ENCODE results near the gene AMH.

- TF ChIP-seq CTCF (conservative IDR thresholded peaks at IDR 0.05; ENCODE audit: low read length) (no peak), EZH2phosphoT487 (IDR thresholded peaks at IDR 0.05; ENCODE audit: borderline replicate concordance, low read depth, low read length) (no peak)
Observed at GRCh38 chr19:2210987-2211740, 38.0 kb upstream of the AMH start.
